Heart right ventricle (tissue), 16 donors: ENCODE measurements around the gene ATPAF1. TPM values are rescaled to one million over a fixed set of nuclear protein-coding genes. Genes with fewer than 3 reads are reported as not detected.

Experiments
- ATAC-seq, 8 donors: fragments of 200-7000 bp; cut with Tn5 transposase; one replicate each; pipeline ENCODE4 v1.9.1; 2020; ENCODE audit warnings: mild to moderate bottlenecking in 8 of 8, moderate library complexity in 8 of 8, moderate number of reproducible peaks in 1 of 8
- DNase-seq, 2 donors: peaks; one replicate each; pipeline ENCODE4 v3.0.0-alpha.2; 2020
- H3K27ac ChIP-seq, 10 donors: fragments of 200-600 bp; sonication (generic) in 2 of 10; one replicate each; pipeline versions ENCODE4 v1.5.0 to v1.8.0; 2020 to 2022; ENCODE audit warnings: mild to moderate bottlenecking in 3 of 10
- H3K27me3 ChIP-seq, 7 donors: fragments of 200-600 bp; one replicate each; pipeline ENCODE4 v1.8.0; 2021 to 2022; ENCODE audit warnings: mild to moderate bottlenecking in 2 of 7
- H3K36me3 ChIP-seq, 9 donors: fragments of 200-600 bp; sonication (generic) in 1 of 9; one replicate each; pipeline versions ENCODE4 v1.5.0 to v1.8.0; 2020 to 2022; ENCODE audit warnings: mild to moderate bottlenecking in 2 of 9
- H3K4me1 ChIP-seq, 9 donors: fragments of 200-600 bp; sonication (generic) in 1 of 9; one replicate each; pipeline versions ENCODE4 v1.5.0 to v1.8.0; 2020 to 2022; ENCODE audit warnings: mild to moderate bottlenecking in 4 of 9
- H3K4me3 ChIP-seq, 10 donors: fragments of 200-600 bp; sonication (generic) in 2 of 10; one replicate each; pipeline versions ENCODE4 v1.5.0 to v1.8.0; 2020 to 2022; ENCODE audit warnings: mild to moderate bottlenecking in 7 of 10, moderate library complexity in 2 of 10
- H3K9me3 ChIP-seq, 11 donors: fragments of 200-600 bp in 10 of 11; sonication (generic) in 2 of 11; one replicate each; pipeline versions ENCODE4 v1.5.0 to v1.8.0; 2013 to 2022; ENCODE audit warnings: mild to moderate bottlenecking in 2 of 11, control low read depth in 1 of 11, moderate library complexity in 1 of 11
- CTCF ChIP-seq, 9 donors: fragments of 200-600 bp; sonication (generic) in 2 of 9; IDR thresholded peaks; one replicate each; pipeline versions ENCODE4 v1.5.0 to v1.8.0; 2021 to 2022; ENCODE audit warnings: antibody characterized with exemption in 9 of 9, mild to moderate bottlenecking in 5 of 9, moderate library complexity in 1 of 9
- WGBS, 2 donors: extraction: QIAGEN DNeasy Blood & Tissue Kit; methylation state at CpG; one replicate each; pipeline ENCODE4 v1.1.7; 2013; ENCODE audit warnings: inconsistent platforms in 1 of 2; 5-methylcytosine and 5-hydroxymethylcytosine counted together
- intact Hi-C, 10 donors: fragments of 100-400 bp; cut with DNase I; formaldehyde crosslinking; loops; one replicate each; pipeline versions ENCODE4 v1.11.1 to v1.14.2; 2022
- polyA plus RNA-seq, 2 donors: library from polyadenylated mRNA; stranded (reverse); fragments of 200-250 nt; gene quantifications; one replicate each; pipeline ENCODE4 v1.2.3, GENCODE V29; 2013
- total RNA-seq, 10 donors: library from RNA; stranded (reverse); fragmentation: NEBNext Ultra II Directional in 3 of 10; extraction: Animal tissue kit (Norgen Biotek cat#: 25700) in 3 of 10; gene quantifications; one replicate each; pipeline versions ENCODE4 v1.2.1 to v1.2.4, GENCODE V29; 2021 to 2023
- donor health status: Arrhythmogenic right ventricular cardiomyopathy.
- donor health status: ischemic (EF 13 %, LVEDD 7.1; RV severe dilation, severe dysfunction).
- donor health status: healthy with polysubstance abuse.
- donor health status: DM: no; HTN: yes; CAD: no.
- donor health status: DM: no; HTN: no; CAD: no.
- donor health status: ischemic (EF 25% LVEDD 6.9; RV normal size, moderate dysfunction).
- donor health status: ischemic (EF 25% LVEDD 5.7; RV mildly dilated, moderate dysfunction).
- donor health status: healthy.
- donor health status: DM: yes; HTN: yes; CAD: no.
- donor health status: Ischemic cardiomyopathy.
- donor health status: ischemic (EF 35%, LVEDD 5.7; RV mildly dilated, moderate dysfunction).
- donor health status: nonischemic (EF 11% LVEDD 7.7; RV severe dilation, severe dysfunction).
- donor health status: DM: yes; HTN: yes; CAD: no.
- donor health status: PGD.
- donor health status: ischemic (EF 29% LVEDD 5.4; RV normal size, mild dysfunction).
- donor health status: nonischemic (EF 23%, LVEDD 6.1; RV moderate dilation, normal function).

ATPAF1 gene
- total and polyA plus RNA-seq, 12 donors: 80.5 to 271 (median 195) TPM

- Histone ChIP-seq H3K27ac (peak overlapping the region; percentile 13 to 98 (median 73)), H3K9me3 (no peaks in the 10 kb centered on the region), H3K4me3 (peak overlapping the region in 8 of 10 donors; percentile 21 to 42 (median 32)), H3K4me1 (peaks cover 25 to 63% (median 58%) of the 10 kb centered on the region in 9 donors), H3K27me3 (no peaks in the 10 kb centered on the region), H3K36me3 (peaks cover 0 to 43% (median 21%) of the 10 kb centered on the region in 9 donors)
- intact Hi-C loops: loop anchor here in 3 of 10 donors (5.0 to 10.0 kb wide), 2 partner anchors 51 to 53 kb away; partner anchors contain the start of gene ATPAF1 (in 3 of the 3)
- TF ChIP-seq CTCF (IDR thresholded peaks at IDR 0.05): no peak
- 5 to 7% methylated on average over 15 to 16 of the region's 16 CpGs for WGBS, 2 donors
- ATAC-seq: peak; percentile 62 to 84 (median 76)
- DNase-seq: peak; percentile 93 to 94
Measured at GRCh38 chr1:46613661-46614603, 54.2 kb downstream of the ATPAF1 start.

GRCh38 chr1:46612937-46613660 lies 55.1 kb downstream of the ATPAF1 start:
- Histone ChIP-seq H3K27ac (peak overlapping the region; percentile 13 to 98 (median 73)), H3K27me3 (no peaks in the 10 kb centered on the region), H3K36me3 (peaks cover 0 to 51% (median 29%) of the 10 kb centered on the region in 9 donors), H3K4me1 (peaks cover 27 to 66% (median 61%) of the 10 kb centered on the region in 9 donors), H3K9me3 (no peaks in the 10 kb centered on the region), H3K4me3 (peak overlapping the region in 8 of 10 donors; percentile 21 to 42 (median 32))
- intact Hi-C loops: loop anchor here in 3 of 10 donors (5.0 to 10.0 kb wide), 2 partner anchors 52 to 54 kb away; partner anchors contain the start of gene ATPAF1 (in 3 of the 3)
- TF ChIP-seq CTCF (IDR thresholded peaks at IDR 0.05): no peak
- ATAC-seq (peak in 2 of 8 donors; percentile 6 to 16), DNase-seq (peak in 1 of 2 donors; percentile 42)
- 87 to 88% methylated on average over 38 of the region's 38 CpGs for WGBS, 2 donors

- TF ChIP-seq CTCF (IDR thresholded peaks at IDR 0.05): no peak
- H3K4me1 ChIP-seq: peaks cover 32 to 72% (median 65%) of the 10 kb centered on the region in 9 donors
- H3K9me3 ChIP-seq: no peaks in the 10 kb centered on the region
- WGBS, 2 donors: 54 to 68% methylated on average over 7 of the region's 7 CpGs
- no peak for DNase-seq
- no peaks in the 10 kb centered on the region for H3K27me3 ChIP-seq
- no peak for ATAC-seq
- intact Hi-C loops: loop anchor here in 3 of 10 donors (5.0 to 10.0 kb wide), 2 partner anchors 53 to 56 kb away; partner anchors contain the start of gene ATPAF1 (in 3 of the 3)
- H3K27ac ChIP-seq: peak overlapping the region in 7 of 10 donors; percentile 26 to 92 (median 42)
- peaks cover 0 to 55% (median 30%) of the 10 kb centered on the region in 9 donors for H3K36me3 ChIP-seq
- H3K4me3 ChIP-seq: no peak overlapping the region
Measured at GRCh38 chr1:46611691-46612221, 56.4 kb downstream of the ATPAF1 start.
